ENCODE data around the gene CRKL.

GRCh38 chr22:20979940-20980453 is 62.8 kb downstream of the CRKL start:
- no peak for TF ChIP-seq BHLHE40 (IDR thresholded peaks at IDR 0.05; ENCODE audit: borderline replicate concordance)
- no peak for TF ChIP-seq SUZ12 (IDR thresholded peaks at IDR 0.05)
- no peak for TF ChIP-seq SP1 (IDR thresholded peaks at IDR 0.05)
- no peak for TF ChIP-seq FOXM1 (IDR thresholded peaks at IDR 0.05; ENCODE audit: borderline replicate concordance)
- no peak for TF ChIP-seq FOXA1 (IDR thresholded peaks at IDR 0.05)
- no peak for TF ChIP-seq TARDBP (IDR thresholded peaks at IDR 0.05)
- no peak for TF ChIP-seq NFRKB (IDR thresholded peaks at IDR 0.05)
- no peak for TF ChIP-seq CTBP1 (IDR thresholded peaks at IDR 0.05; ENCODE audit: borderline replicate concordance)
- no peak for TF ChIP-seq ARNT (IDR thresholded peaks at IDR 0.05)
- TF ChIP-seq ZNF384 (IDR thresholded peaks at IDR 0.05): no peak

Measured in HEK293T (cell line).